Middle frontal gyrus (tissue), 1 donor: ENCODE results near the gene BRD3.

Experiments
- DNase-seq: peaks from one replicate; pipeline ENCODE4 v3.0.0-alpha.2; 2015; ENCODE audit warnings: low spot score; ENCODE audit errors: extremely low spot score

BRD3 gene

DNA sequence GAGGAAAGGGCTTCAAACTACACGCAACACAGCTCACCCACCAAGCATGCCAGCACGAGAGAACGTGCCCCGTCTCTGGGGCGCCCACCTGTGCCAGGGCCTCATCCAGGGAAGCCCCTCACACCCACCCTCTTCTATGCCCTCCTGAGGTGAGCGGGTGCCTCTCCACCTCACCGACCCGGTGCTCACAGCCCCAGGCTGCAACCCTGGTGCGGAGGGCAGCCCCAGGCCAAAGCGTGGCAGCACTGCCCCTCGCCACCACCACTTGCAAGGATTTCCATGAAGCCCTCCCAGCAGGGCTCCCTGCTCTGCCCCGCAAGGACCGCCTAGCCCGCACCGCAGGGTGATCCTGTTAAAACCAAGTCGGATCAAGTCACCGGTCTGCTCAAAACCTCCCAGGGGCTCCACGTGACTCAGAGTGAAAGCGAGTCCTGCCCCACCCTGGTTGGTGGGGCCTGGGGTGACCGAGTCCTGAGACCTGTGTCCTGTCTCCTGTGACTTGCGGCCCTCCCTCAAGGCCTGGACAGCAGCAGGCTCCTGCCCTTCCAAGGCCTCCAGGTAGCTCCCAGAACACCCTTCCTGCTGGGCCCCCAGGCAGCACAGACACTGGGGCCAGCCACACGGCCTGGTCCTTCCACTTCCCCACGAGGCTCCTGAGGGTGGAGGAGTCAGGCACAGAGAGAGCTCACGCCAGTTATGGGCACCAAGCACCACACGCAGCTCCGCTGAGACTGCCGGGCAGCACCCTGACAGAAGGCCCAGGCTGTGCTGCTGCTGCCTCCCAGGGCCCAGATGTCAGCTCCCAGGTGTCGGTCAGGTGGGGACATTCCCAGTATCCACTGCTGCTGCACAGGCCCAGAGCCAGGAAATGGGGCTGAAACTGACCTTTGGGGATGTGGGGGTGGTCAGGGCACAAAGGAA lies 12.7 kb downstream of the BRD3 start:
- DNase-seq: no peak

DNA sequence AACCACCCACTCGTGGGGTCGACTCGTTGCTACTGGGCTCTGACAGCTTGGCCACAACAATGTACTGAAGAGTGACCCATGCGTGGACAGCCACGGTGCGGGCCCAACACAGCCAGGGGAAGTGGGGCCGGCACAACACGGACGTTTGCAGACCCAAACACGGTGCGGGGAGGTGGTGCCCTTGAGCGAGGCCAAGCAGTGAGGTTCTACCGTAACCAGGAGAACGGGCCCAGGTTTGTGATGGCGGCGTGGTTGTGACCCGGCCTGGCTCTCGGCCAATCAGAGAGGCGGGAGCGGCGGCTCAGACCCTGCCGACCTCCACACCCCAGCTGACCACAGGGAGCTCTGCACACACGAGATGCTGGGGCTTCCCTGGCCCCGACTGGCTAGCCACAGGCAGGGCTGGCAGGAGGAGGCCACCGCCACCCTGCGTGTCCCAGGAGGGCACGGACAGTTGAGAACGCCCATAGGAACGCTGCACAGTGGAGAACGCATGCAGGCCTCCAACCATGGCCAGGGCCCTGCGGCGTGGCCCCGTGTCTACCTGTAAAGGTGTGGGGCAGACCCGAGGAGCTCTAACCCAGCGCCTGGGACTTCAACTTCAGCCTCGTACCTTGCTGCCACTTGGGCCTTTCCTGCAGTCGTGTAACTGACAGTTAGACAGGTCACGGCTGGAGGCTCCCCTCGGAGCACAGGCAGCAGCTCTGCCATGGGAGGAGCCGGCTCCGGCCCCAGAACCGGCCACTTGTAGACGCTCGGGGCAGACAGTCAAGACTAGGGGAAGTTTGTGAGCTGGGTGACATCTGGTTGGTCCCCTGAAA lies 13.7 kb downstream of the BRD3 start:
- no peak for DNase-seq

- DNase-seq: no peak
Measured at GRCh38 chr9:134053401-134053871, 14.4 kb downstream of the BRD3 start.

- no peak for DNase-seq
Measured at GRCh38 chr9:134052941-134053340, 14.9 kb downstream of the BRD3 start.

DNA sequence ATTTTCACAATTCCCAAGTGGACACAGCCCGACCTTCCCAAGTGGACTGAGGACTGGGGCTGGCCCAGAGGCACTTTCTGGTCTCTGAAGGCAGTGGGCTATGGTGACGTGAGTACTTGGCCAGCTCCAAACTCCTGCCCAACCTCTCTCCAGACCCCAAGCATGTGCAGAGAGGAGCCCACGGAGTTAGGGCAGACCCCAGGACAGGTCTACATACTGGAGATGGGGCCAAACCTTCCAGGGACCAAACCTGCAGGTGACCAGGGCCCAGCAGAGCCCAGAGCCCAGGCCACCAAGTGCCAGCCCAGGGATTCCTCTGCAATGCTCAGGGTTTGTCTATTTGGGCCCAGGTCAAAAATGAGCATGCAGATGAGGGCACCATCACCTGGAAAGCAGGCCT lies 15.3 kb downstream of the BRD3 start:
- no peak for DNase-seq

GRCh38 chr9:134051319-134051718 lies 16.5 kb downstream of the BRD3 start:
- no peak for DNase-seq

DNA sequence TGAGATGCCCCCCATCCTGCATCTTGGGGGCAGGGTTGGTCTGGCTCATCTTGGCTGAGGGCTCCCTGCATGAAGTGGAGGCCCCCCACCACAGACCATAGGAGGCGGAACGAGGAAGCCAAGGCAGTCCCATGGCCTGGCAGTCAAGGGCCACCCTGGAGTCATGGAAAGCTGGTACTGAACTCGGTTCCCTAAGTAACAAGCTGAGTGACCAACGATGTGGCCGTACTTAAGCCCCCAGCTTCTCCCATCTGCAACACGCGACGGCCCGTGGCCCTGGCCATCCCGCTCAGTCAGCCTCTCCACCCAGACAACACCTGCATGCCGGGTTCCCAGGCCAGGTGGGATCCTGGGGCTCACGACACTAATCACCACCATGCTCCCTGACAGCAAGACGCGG lies 17.1 kb downstream of the BRD3 start:
- no peak for DNase-seq

DNA sequence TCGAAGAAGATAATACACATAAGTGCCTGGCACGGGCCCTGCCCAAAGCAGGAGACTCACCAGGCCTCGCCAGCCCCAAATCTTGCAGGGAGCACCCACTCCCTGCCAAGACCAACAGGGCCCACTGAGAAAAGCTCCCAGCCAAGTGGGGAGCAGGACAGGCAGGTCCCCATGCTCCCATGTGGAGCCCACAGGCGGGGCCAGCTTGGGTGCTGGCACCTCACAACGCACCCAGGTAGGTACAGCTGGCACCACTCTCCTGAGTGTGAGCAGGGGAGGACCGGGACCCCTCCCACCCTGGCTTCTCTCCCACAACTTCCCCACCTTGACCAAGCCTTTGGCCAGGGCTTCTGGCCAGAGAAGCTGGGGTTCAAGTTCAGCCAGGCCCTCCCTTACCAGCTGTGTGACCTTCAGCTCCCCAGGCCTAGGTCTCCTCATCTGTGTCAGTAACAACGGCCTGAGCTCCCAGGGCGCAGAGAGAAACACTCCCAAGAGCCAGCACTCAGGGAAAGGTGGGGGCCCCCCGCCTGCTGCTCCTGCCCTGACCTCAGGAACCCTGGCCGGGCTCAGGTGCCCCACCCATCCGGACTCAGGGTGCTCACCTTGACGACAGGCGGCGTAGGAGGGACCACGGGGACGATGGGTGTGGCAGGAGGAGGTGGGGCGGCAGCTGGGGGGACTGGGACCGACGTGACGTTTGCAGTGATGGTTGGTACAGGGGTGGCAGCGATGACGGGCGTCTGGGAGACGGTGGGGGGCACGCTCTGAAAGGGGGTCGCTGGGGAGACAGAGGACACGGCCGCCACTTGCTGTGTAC lies 17.8 kb downstream of the BRD3 start:
- DNase-seq: no peak

- DNase-seq: no peak
Measured at GRCh38 chr9:134049236-134049635, 18.6 kb downstream of the BRD3 start.

GRCh38 chr9:134048582-134048968 lies 19.3 kb downstream of the BRD3 start:
- no peak for DNase-seq

GRCh38 chr9:134047868-134048581 lies 19.8 kb downstream of the BRD3 start:
- DNase-seq: no peak

DNA sequence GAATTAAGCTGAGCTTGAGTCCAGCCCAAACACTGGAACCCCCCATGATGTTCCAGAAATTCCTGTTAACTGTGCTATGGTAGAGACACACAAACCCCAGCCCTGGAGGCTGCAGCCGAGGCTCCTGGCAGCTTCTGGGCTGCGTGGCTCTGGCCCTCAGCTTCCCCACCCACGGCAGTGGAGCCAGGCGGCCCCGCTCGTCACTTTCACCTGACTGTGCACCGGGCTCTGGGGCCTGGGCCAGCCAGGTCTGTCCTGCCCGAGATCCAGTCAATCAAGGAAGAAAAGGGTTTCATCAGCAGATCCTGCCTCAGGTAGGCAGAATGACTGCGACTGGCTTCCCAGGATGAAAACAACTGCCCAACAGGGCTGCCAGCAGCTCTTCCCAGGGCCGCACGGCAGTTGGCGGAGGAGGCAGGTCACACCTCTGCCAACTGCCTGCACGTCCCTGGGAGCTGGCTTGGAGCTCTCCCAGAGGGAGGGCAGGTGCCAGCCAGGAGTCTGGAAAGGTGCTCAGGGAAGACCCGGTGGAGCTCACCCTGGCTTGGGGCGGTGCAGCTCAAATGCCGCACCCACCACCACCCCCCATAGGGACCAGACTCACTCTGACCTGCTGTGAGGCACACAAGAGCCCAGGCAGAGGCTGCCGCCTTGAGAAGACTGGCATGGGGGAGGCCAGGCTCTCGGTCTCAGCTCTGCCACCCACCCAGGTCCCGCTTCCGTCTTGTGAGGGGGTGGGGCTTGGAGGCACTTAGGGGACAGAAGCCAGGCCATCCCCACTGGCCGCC lies 20.7 kb downstream of the BRD3 start:
- DNase-seq: no peak

- no peak for DNase-seq
Measured at GRCh38 chr9:134045841-134046544, 21.8 kb downstream of the BRD3 start.

GRCh38 chr9:134044944-134045343 lies 22.9 kb downstream of the BRD3 start:
- no peak for DNase-seq

GRCh38 chr9:134043531-134043988 lies 24.3 kb downstream of the BRD3 start:
- DNase-seq: no peak

- DNase-seq: no peak
Measured at GRCh38 chr9:134041649-134041962, 26.2 kb downstream of the BRD3 start.

DNA sequence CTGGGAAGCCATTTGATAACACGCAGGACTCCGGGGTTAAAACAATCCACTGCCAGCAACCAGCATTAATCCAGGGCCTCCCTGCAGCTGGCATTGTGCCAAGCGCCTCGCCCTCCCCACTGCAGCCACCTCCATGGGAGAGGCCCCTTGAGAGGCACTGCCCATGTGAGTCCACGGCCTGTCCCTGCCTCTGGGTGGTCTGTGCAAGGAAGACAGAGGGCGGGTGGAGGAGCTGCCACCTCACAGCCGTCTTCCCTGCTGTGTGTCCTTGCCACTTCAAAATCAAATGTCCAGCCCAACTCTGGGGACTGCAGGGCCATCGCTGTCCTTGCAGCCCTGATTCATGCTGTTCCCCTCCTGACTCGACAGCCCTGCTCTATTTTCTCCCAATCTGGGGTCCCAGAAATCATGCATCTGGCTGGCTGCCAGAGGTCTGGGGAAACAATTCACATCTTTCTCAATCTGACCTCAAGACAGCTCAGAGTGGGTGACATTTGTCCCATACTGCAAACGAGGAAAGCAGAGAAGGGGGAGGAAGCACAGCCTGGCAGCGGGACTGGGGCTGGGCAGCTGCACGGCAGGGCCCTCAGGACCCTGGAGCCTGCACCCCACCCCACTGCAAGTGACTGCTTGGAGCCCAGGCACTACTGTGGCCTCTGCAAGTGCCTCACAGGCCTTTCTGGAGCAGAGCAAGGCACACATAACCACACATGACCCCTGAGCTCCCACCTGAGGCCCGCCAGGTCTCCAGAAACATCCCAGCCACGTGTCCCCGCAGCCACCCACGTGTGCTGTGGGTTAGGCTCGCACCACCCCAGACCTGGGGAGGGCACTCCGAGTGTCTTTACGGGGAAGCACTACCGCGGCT lies 26.8 kb downstream of the BRD3 start:
- DNase-seq: no peak

- DNase-seq: no peak
Measured at GRCh38 chr9:134040176-134040565, 27.7 kb downstream of the BRD3 start.
